Ovary (tissue), 9 donors: Measurements from ENCODE around the gene GCK. TPM values are rescaled to one million over a fixed set of nuclear protein-coding genes. Genes with fewer than 3 reads are reported as not detected.
A peak's percentile ranks its signal among the peaks of the same experiment; 100 is the strongest.

ENCODE experiments used
- DNase-seq, 5 donors: peaks; one replicate each; pipeline ENCODE4 v3.0.0-alpha.2; 2019 to 2020
- H3K27ac ChIP-seq, 2 donors: fragments of 200-600 bp; one replicate each; pipeline versions ENCODE4 v1.5.1 to v1.8.0; 2019 to 2022
- H3K27me3 ChIP-seq: fragments of 200-600 bp; one replicate; pipeline ENCODE4 v1.8.0; 2022
- H3K36me3 ChIP-seq: fragments of 200-600 bp; sonication (generic); one replicate; pipeline ENCODE4 v1.5.1; 2019
- H3K4me1 ChIP-seq: one replicate; pipeline ENCODE4 v1.8.1; 2013; ENCODE audit warnings: mild to moderate bottlenecking, moderate library complexity; ENCODE audit not compliant: insufficient read depth
- H3K4me3 ChIP-seq: fragments of 200-600 bp; sonication (generic); one replicate; pipeline ENCODE4 v1.5.1; 2017
- H3K9me3 ChIP-seq, 2 donors: fragments of 200-600 bp in 1 of 2; sonication (generic) in 1 of 2; one replicate each; pipeline versions ENCODE4 v1.5.1 to v1.8.1; 2013 to 2019; ENCODE audit warnings: mild to moderate bottlenecking in 1 of 2, moderate library complexity in 1 of 2
- EP300 ChIP-seq: sonication (generic); formaldehyde crosslinking; IDR thresholded peaks from one replicate; pipeline ENCODE4 v1.6.1; 2017; ENCODE audit warnings: antibody characterized with exemption
- POLR2A ChIP-seq: fragments of 450-650 bp; IDR thresholded peaks from one replicate; pipeline ENCODE4 v1.6.1; 2017; ENCODE audit warnings: antibody characterized with exemption, mild to moderate bottlenecking, moderate library complexity
- WGBS, 3 donors: extraction: QIAGEN DNeasy Blood & Tissue Kit in 1 of 3; methylation state at CpG; one replicate each; pipeline versions ENCODE4 v1.1.5 to v1.1.7; 2013 to 2017; 5-methylcytosine and 5-hydroxymethylcytosine counted together
- intact Hi-C, 4 donors: fragments of 100-400 bp; cut with DNase I; formaldehyde crosslinking; loops; one replicate each; pipeline versions ENCODE4 v1.11.0 to v1.15.1; 2022 to 2023
- polyA plus RNA-seq, 2 donors: library from polyadenylated mRNA; stranded (reverse); fragments of 200-250 nt in 1 of 2; fragments of 350-450 nt in 1 of 2; fragmentation: Illumina TruSeq in 1 of 2; extraction: RNeasy Lipid Tissue Mini Kit (QIAGEN cat#74804) in 1 of 2; gene quantifications; one replicate each; pipeline ENCODE4 v1.2.3, GENCODE V29; 2013 to 2014
- total RNA-seq, 7 donors: library from RNA; depleted of rRNA in 2 of 7; stranded (reverse); fragments of >200 nt in 2 of 7; fragmentation: NEBNext Ultra II Directional in 3 of 7; extraction: Animal tissue kit (Norgen Biotek cat#: 25700) in 3 of 7; gene quantifications; one replicate each; pipeline versions ENCODE4 v1.1.0 to v1.2.4, GENCODE V29; 2016 to 2023
- TF ChIP-seq, protein P1 (sequence below), 3 donors: fragments of 450-650 bp in 2 of 3; fragments of 200-600 bp in 1 of 3; IDR thresholded peaks; one replicate each; pipeline versions ENCODE4 v1.5.1 to v1.8.0; 2016 to 2022; ENCODE audit warnings: antibody characterized with exemption in 3 of 3, mild to moderate bottlenecking in 1 of 3
- donor health status: DM: no; HTN: no; CAD: no; lungs with moderate emphysema.
- donor health status: DM: no; HTN: no; CAD: no.
- donor health status: Bipolar disorder and iron deficiency.
- donor health status: DM: yes; HTN: yes; CAD: no.
- donor health status: DM: no; HTN: no; CAD: no.
- donor health status: DM: yes; HTN: yes; CAD: no.

The GCK gene
- total and polyA plus RNA-seq, 9 donors, result 0.48 to 2.9 (median 1.3) TPM

DNA sequence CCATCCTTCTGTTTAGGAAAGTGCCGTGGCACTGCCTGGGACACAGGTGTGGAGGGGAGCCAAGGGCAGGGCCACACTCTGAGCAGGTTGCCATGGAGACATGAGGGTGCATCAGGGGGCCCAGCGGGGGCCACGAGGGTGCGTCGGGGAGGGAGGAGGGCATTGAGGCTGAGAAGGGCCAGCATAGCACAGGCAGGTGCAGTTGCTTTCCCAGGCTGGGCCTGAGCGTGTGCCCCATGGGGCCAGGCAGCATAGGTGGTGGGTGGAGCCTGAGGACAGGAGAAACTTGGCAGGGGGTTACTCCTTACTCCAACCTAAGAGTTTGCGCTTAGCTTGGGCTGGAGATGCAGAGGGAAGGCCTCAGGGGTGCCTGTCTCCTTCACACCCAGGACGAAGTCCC is 26.8 kb upstream of the GCK start:
- intact Hi-C loops, result no loop called here
- no peak overlapping the region for H3K27ac ChIP-seq
- WGBS, 3 donors, result 55 to 70% (median 62%) methylated on average over 8 of the region's 8 CpGs
- no peaks in the 10 kb centered on the region for H3K4me1 ChIP-seq
- no peaks in the 10 kb centered on the region for H3K36me3 ChIP-seq
- H3K4me3 ChIP-seq, result no peak overlapping the region
- H3K27me3 ChIP-seq, result no peaks in the 10 kb centered on the region
- TF ChIP-seq EP300 (no peak), POLR2A (no peak)
- TF ChIP-seq, protein P1, sequence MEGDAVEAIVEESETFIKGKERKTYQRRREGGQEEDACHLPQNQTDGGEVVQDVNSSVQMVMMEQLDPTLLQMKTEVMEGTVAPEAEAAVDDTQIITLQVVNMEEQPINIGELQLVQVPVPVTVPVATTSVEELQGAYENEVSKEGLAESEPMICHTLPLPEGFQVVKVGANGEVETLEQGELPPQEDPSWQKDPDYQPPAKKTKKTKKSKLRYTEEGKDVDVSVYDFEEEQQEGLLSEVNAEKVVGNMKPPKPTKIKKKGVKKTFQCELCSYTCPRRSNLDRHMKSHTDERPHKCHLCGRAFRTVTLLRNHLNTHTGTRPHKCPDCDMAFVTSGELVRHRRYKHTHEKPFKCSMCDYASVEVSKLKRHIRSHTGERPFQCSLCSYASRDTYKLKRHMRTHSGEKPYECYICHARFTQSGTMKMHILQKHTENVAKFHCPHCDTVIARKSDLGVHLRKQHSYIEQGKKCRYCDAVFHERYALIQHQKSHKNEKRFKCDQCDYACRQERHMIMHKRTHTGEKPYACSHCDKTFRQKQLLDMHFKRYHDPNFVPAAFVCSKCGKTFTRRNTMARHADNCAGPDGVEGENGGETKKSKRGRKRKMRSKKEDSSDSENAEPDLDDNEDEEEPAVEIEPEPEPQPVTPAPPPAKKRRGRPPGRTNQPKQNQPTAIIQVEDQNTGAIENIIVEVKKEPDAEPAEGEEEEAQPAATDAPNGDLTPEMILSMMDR (IDR thresholded peaks at IDR 0.05), result no peak
- H3K9me3 ChIP-seq, result no peaks in the 10 kb centered on the region
- DNase-seq, result peak in 2 of 5 donors; percentile 4 to 24

DNA sequence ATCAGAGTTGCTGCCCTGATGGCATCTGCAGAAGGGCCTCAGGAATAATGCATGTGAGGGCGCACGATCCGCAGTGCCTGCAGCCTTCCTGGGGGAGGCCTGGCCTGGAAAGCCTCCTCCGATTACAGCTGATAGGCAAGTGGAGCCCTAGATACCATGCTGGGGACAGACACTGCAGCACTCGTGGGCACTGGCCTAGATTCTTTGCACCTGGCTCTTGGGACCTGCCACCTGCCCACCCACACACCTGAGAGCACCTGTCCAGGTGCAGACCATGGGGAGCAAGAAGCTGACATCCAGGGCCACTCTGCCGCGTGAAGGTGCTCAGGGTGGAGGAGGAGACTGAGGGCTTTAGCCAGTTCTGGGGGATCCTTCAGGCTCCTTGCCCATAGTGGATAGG is 26.3 kb upstream of the GCK start:
- DNase-seq, result peak in 1 of 5 donors; percentile 25
- intact Hi-C loops, result no loop called here
- H3K4me3 ChIP-seq, result no peak overlapping the region
- TF ChIP-seq POLR2A (no peak), EP300 (no peak)
- TF ChIP-seq, protein P1 (IDR thresholded peaks at IDR 0.05), result no peak
- H3K9me3 ChIP-seq, result no peaks in the 10 kb centered on the region
- H3K36me3 ChIP-seq, result no peaks in the 10 kb centered on the region
- no peak overlapping the region for H3K27ac ChIP-seq
- WGBS, 3 donors, result 79 to 93% (median 86%) methylated on average over 7 of the region's 7 CpGs
- H3K27me3 ChIP-seq, result no peaks in the 10 kb centered on the region
- H3K4me1 ChIP-seq, result no peaks in the 10 kb centered on the region

DNA sequence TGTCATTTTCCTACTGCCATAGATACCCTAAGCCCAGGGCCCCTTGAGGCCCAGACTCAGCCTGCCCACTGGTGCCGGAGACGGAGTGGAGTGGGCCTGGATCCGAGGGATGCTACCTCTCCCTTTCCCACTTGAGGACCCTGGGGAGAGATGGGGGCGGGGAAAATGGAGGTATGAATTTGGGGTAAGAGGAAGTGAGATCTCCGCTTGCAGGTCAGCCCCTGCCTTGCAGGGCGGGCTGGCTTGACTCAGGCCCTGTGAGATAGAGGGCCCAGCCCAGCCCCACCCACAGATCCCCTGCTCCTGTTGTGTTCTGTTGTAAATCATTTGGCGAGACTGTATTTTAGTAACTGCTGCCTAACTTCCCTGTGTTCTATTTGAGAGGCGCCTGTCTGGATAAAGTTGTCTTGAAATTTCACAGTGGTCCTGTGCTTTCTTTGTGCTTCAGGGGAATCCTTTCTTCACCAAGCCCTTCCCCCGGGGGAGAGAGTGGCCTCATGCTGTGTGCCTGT is 24.7 kb upstream of the GCK start:
- Histone ChIP-seq H3K4me1 (no peaks in the 10 kb centered on the region), H3K9me3 (no peaks in the 10 kb centered on the region), H3K36me3 (no peaks in the 10 kb centered on the region), H3K27ac (no peak overlapping the region), H3K27me3 (no peaks in the 10 kb centered on the region), H3K4me3 (no peak overlapping the region)
- 80 to 84% (median 82%) methylated on average over 9 of the region's 9 CpGs for WGBS, 3 donors
- TF ChIP-seq POLR2A (no peak), EP300 (no peak)
- TF ChIP-seq, protein P1 (IDR thresholded peaks at IDR 0.05), result no peak
- intact Hi-C loops, result no loop called here
- DNase-seq, result peak in 2 of 5 donors; percentile 3 to 21

DNA sequence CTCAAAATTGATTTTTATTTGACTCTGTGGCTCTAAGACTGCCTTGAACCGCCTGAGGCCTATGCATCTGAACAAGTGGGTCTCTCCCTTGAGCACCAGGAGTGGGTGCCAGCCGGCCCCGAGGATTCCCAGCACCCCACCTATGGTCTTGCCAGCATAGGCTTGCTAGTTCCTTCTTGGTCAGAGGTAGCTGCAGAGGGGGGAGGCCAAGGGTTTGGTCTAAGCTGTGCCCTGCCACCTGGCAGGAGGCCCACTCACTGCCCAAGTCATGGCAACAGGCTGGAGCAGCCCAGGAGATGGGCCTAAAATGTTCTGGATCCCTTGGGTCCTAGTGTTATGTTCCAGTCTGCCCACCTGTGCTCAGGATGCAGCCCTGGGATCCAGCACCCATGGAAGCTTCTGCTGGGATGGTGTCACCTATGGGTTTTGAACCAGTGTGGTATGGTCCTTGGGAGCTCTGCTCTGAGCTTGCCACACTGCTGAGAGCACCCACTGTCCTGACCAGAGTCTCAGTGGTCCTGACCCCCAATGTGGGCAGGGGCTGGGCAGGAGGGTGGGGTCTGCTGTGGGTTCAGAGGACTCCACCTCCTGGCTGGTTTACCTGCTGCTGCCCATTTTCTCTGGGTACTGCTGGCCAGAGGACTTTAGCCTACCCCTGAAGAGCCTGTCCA is 24.1 kb upstream of the GCK start:
- WGBS, 3 donors, result 73 to 90% (median 73%) methylated on average over 3 of the region's 3 CpGs
- Histone ChIP-seq H3K9me3 (no peaks in the 10 kb centered on the region), H3K27me3 (no peaks in the 10 kb centered on the region), H3K4me1 (no peaks in the 10 kb centered on the region), H3K36me3 (no peaks in the 10 kb centered on the region), H3K4me3 (no peak overlapping the region), H3K27ac (no peak overlapping the region)
- DNase-seq, result peak in 1 of 5 donors; percentile 29
- intact Hi-C loops, result no loop called here
- no peak for TF ChIP-seq EP300

DNA sequence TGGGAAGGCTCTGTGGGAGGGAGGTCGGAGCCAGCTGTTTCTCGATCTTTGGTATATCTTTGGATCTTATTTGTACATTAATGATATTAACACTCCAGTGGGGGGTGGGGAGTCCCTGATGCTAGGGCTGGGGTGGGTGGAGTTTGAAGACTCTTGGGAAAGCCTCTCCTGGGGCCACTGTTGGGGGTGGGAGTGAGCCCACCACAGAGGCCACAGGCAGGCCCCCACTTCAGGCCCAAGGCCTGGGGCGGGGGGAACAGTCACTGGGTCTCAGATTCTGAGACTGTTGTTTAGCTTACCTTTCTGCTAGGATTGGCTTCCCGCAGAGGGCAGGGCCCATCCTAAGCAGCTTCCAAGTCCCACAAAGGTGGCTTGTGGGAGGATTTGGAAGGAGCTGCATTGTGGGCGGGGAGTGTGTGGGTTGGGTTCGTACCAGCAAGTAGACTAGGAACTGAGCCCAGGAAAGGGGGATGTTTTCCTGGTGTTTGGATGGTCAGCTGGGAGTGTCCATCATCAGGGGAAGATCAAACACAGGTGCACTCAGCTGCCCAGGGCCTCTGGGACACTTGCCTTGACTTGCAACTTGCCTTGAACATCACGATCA is 23.4 kb upstream of the GCK start:
- TF ChIP-seq, protein P1 (IDR thresholded peaks at IDR 0.05), result no peak
- TF ChIP-seq EP300, result no peak
- TF ChIP-seq POLR2A, result no peak
- no peak overlapping the region for H3K27ac ChIP-seq
- no peaks in the 10 kb centered on the region for H3K9me3 ChIP-seq
- intact Hi-C loops, result no loop called here
- no peaks in the 10 kb centered on the region for H3K27me3 ChIP-seq
- 68 to 76% (median 69%) methylated on average over 7 of the region's 7 CpGs for WGBS, 3 donors
- DNase-seq, result peak in 1 of 5 donors; percentile 25
- H3K4me1 ChIP-seq, result no peaks in the 10 kb centered on the region
- H3K36me3 ChIP-seq, result no peaks in the 10 kb centered on the region
- no peak overlapping the region for H3K4me3 ChIP-seq
